D721Med (cell line): ENCODE measurements around the gene TACR1.

Experiments used
- DNase-seq: peaks from one replicate; pipeline ENCODE4 v3.0.0; 2011; ENCODE audit warnings: low spot score; ENCODE audit not compliant: insufficient read length
- FAIRE-seq: peaks from 2 replicates; lab custom pipeline; 2011; peaks lifted over from hg19 to GRCh38; lab: Jason Lieb, UNC
- CTCF ChIP-seq: IDR thresholded peaks from 2 replicates; pipeline ENCODE4 v1.5.1; 2012; ENCODE audit warnings: mild to moderate bottlenecking, control low read depth; ENCODE audit not compliant: insufficient read depth; ENCODE audit errors: missing control alignments

TACR1 gene

GRCh38 chr2:75210409-75210808, 11.1 kb upstream of the TACR1 start:
- FAIRE-seq = no peak
- TF ChIP-seq CTCF = no peak
- DNase-seq = no peak

GRCh38 chr2:75208738-75209137, 9.4 kb upstream of the TACR1 start:
- FAIRE-seq (no peak), DNase-seq (no peak)
- TF ChIP-seq CTCF = no peak

- no peak for TF ChIP-seq CTCF
- FAIRE-seq = no peak
- no peak for DNase-seq
These were observed 5.5 kb upstream of the TACR1 start for GRCh38 chr2:75204833-75205232.

GRCh38 chr2:75202359-75202758, 3.0 kb upstream of the TACR1 start:
- no peak for DNase-seq
- FAIRE-seq = no peak
- TF ChIP-seq CTCF = no peak

- DNase-seq (no peak), FAIRE-seq (no peak)
- TF ChIP-seq CTCF = no peak
These were observed 1.1 kb upstream of the TACR1 start for GRCh38 chr2:75200140-75201096.

- FAIRE-seq (no peak), DNase-seq (no peak)
- no peak for TF ChIP-seq CTCF
These were observed 4.1 kb downstream of the TACR1 start for GRCh38 chr2:75195076-75195691.
